PC-9 (cell line): ENCODE data around the gene GLT8D1. TPM values are rescaled to one million over a fixed set of nuclear protein-coding genes. Genes with fewer than 3 reads are reported as not detected.

Experiments used
- BruUV-seq: library from RNA; stranded (reverse); fragments of 400-500 nt; replicated peaks from 2 replicates; lab custom pipeline; 2021; lab: Mats Ljungman, UMichigan
- CTCF ChIA-PET: fragments of 300-600 bp; sonication (Branson Sonifier 250); formaldehyde crosslinking; loops from one replicate; lab custom pipeline; 2022; ENCODE audit warnings: antibody characterized with exemption; lab: Charles Lee
- POLR2A ChIA-PET: fragments of 300-600 bp; sonication (Branson Sonifier 250); formaldehyde crosslinking; loops from one replicate; lab custom pipeline; 2022; ENCODE audit warnings: antibody characterized with exemption; ENCODE audit not compliant: unreplicated experiment; lab: Charles Lee
- DNase-seq, 2 experiments: peaks; one replicate each; pipeline versions ENCODE4 v3.0.0 to v3.0.0-alpha.2; 2015 to 2022; ENCODE audit warnings: mixed read lengths in 1 of 2
- H2AFZ ChIP-seq: fragments of 200-600 bp; sonication (generic); 2 replicates; pipeline ENCODE4 v1.8.1; 2017; ENCODE audit warnings: antibody characterized with exemption
- H3F3A ChIP-seq: fragments of 200-600 bp; sonication (generic); 2 replicates; pipeline ENCODE4 v1.8.1; 2017; ENCODE audit warnings: antibody characterized with exemption, mild to moderate bottlenecking, low read depth; ENCODE audit not compliant: insufficient read depth
- H3K27ac ChIP-seq: fragments of 200-600 bp; sonication (generic); 2 replicates; pipeline ENCODE4 v1.6.1; 2016; ENCODE audit warnings: mixed run types
- H3K27me3 ChIP-seq: fragments of 200-600 bp; sonication (generic); 2 replicates; pipeline ENCODE4 v1.6.1; 2016; ENCODE audit warnings: low read depth, mixed run types; ENCODE audit not compliant: insufficient read depth
- H3K36me3 ChIP-seq: fragments of 200-600 bp; sonication (generic); 2 replicates; pipeline ENCODE4 v1.6.1; 2016; ENCODE audit warnings: low read depth, mixed run types
- H3K4me1 ChIP-seq: fragments of 200-600 bp; sonication (generic); replicated peaks from 2 replicates; pipeline ENCODE4 v1.6.1; 2016; ENCODE audit warnings: mixed run types; ENCODE audit not compliant: insufficient read depth
- H3K4me2 ChIP-seq: fragments of 200-600 bp; sonication (generic); 2 replicates; pipeline ENCODE4 v1.6.1; 2017; ENCODE audit warnings: mixed run types
- H3K4me3 ChIP-seq: fragments of 200-600 bp; sonication (generic); 2 replicates; pipeline ENCODE4 v1.6.1; 2016; ENCODE audit warnings: mixed run types
- H3K79me2 ChIP-seq: fragments of 200-600 bp; sonication (generic); 2 replicates; pipeline ENCODE4 v1.6.1; 2017; ENCODE audit warnings: low read depth, mixed run types
- H3K9me2 ChIP-seq: fragments of 200-600 bp; sonication (generic); 2 replicates; pipeline ENCODE4 v1.8.1; 2017; ENCODE audit warnings: mild to moderate bottlenecking; ENCODE audit not compliant: insufficient read depth
- H3K9me3 ChIP-seq: fragments of 200-600 bp; sonication (generic); 2 replicates; pipeline ENCODE4 v1.8.1; 2016; ENCODE audit warnings: low read depth; ENCODE audit not compliant: insufficient read depth
- H4K20me1 ChIP-seq: fragments of 200-600 bp; sonication (generic); 2 replicates; pipeline ENCODE4 v1.8.1; 2017; ENCODE audit not compliant: insufficient read depth
- EZH2 ChIP-seq: fragments of 200-600 bp; sonication (generic); IDR thresholded peaks from 2 replicates; pipeline ENCODE4 v1.8.0; 2017; ENCODE audit warnings: antibody characterized with exemption, low read depth
- intact Hi-C: fragments of 100-400 bp; cut with micrococcal nuclease; formaldehyde crosslinking; loops from one replicate; pipeline ENCODE4 v1.10.0; 2022; ENCODE audit not compliant: unreplicated experiment
- total RNA-seq: library from RNA; stranded (reverse); gene quantifications from 2 replicates; pipeline ENCODE4 v1.2.3, GENCODE V29; 2021
- TF ChIP-seq, protein P1 (sequence below): fragments of 200-600 bp; sonication (generic); conservative IDR thresholded peaks from 2 replicates; pipeline ENCODE4 v1.6.1; 2017; ENCODE audit warnings: mixed run types, antibody characterized with exemption, mild to moderate bottlenecking, moderate library complexity

Gene GLT8D1
- total RNA-seq, 1 experiment from 2014 or later = 48.6 TPM

GRCh38 chr3:52712291-52713212 lies 7.0 kb upstream of the GLT8D1 start:
- H3K4me3 ChIP-seq = no peak overlapping the region
- no peaks in the 10 kb centered on the region; the same call in none of the 2 replicates for H3K36me3 ChIP-seq
- no peak overlapping the region for H3K4me2 ChIP-seq
- no peaks in the 10 kb centered on the region for H3K9me2 ChIP-seq
- H3F3A ChIP-seq = peaks cover 17% of the 10 kb centered on the region; the same call in 1 of the 2 replicates
- ChIA-PET CTCF (no interaction called here), POLR2A (no interaction called here)
- no peak for DNase-seq
- H3K79me2 ChIP-seq = peaks cover 6% of the 10 kb centered on the region
- no peak overlapping the region for H2AFZ ChIP-seq
- no TSS peak for BruUV-seq
- H3K27me3 ChIP-seq = no peaks in the 10 kb centered on the region
- no peaks in the 10 kb centered on the region for H3K9me3 ChIP-seq
- intact Hi-C loops = no loop called here
- H4K20me1 ChIP-seq = no peaks in the 10 kb centered on the region
- H3K27ac ChIP-seq = no peak overlapping the region
- TF ChIP-seq, protein P1, sequence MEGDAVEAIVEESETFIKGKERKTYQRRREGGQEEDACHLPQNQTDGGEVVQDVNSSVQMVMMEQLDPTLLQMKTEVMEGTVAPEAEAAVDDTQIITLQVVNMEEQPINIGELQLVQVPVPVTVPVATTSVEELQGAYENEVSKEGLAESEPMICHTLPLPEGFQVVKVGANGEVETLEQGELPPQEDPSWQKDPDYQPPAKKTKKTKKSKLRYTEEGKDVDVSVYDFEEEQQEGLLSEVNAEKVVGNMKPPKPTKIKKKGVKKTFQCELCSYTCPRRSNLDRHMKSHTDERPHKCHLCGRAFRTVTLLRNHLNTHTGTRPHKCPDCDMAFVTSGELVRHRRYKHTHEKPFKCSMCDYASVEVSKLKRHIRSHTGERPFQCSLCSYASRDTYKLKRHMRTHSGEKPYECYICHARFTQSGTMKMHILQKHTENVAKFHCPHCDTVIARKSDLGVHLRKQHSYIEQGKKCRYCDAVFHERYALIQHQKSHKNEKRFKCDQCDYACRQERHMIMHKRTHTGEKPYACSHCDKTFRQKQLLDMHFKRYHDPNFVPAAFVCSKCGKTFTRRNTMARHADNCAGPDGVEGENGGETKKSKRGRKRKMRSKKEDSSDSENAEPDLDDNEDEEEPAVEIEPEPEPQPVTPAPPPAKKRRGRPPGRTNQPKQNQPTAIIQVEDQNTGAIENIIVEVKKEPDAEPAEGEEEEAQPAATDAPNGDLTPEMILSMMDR = no peak
- no peak for TF ChIP-seq EZH2
- peaks cover 7% of the 10 kb centered on the region; the same call in 1 of the 2 replicates for H3K4me1 ChIP-seq

DNA sequence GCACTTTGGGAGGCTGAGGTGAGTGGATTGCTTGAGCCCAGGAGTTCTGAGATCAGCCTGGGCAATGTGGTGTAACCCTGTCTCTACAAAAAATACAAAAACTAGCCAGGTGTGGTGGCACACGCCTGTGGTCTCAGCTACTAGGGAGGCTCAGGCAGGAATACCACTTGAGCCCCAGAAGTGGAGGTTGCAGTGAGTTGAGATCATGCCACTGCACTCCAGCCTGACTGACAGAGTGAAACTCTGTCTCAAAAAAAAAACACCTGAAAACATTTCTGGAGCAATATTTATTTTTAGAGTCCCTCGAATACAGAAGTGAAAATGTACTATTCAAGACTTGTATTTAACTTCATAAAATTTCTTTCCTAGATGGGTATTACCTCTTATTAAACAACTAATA lies 4.9 kb upstream of the GLT8D1 start:
- H4K20me1 ChIP-seq = no peaks in the 10 kb centered on the region
- no peak for TF ChIP-seq EZH2
- TF ChIP-seq, protein P1 = no peak

DNA sequence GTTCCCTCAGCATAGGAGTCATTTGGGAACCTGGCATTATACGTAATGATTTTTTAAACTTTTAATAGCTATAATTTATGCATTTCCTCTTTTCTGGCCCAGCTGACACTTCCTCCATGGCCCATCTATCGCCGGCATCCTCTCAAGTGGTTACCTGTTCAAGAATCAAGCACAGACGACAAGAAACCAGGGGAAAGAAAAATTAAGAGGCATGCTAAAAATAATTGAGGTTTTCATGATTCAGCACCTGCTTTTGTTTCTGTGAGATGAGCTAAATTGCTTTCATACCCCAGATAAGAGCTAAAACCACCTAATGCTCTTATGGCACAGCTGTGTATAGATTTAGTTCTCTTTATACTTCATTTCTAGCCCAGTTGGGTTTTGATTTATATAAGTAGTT lies 2.0 kb upstream of the GLT8D1 start:
- H2AFZ ChIP-seq = no peak overlapping the region
- H3K27me3 ChIP-seq = no peaks in the 10 kb centered on the region
- H3K9me3 ChIP-seq = no peaks in the 10 kb centered on the region
- POLR2A ChIA-PET = no interaction called here
- H4K20me1 ChIP-seq = no peaks in the 10 kb centered on the region
- H3K9me2 ChIP-seq = no peaks in the 10 kb centered on the region
- no peaks in the 10 kb centered on the region; the same call in none of the 2 replicates for H3K36me3 ChIP-seq
- peak overlapping the region; percentile 100 for H3K4me2 ChIP-seq
- CTCF ChIA-PET = no interaction called here
- DNase-seq = no peak
- H3K4me1 ChIP-seq = peaks cover 22% of the 10 kb centered on the region
- BruUV-seq = no TSS peak
- TF ChIP-seq EZH2 = no peak
- TF ChIP-seq, protein P1 = no peak
- peak overlapping the region; percentile 86; the same call in 1 of the 2 replicates for H3K4me3 ChIP-seq
- H3F3A ChIP-seq = peaks cover 17% of the 10 kb centered on the region; the same call in 1 of the 2 replicates
- intact Hi-C loops = no loop called here
- no peak overlapping the region for H3K27ac ChIP-seq
- H3K79me2 ChIP-seq = peaks cover 48% of the 10 kb centered on the region

More for the DNA sequence above, 4.9 kb upstream of the GLT8D1 start:
- Histone ChIP-seq H3F3A (peaks cover 17% of the 10 kb centered on the region; the same call in 1 of the 2 replicates), H3K4me2 (no peak overlapping the region), H3K9me2 (no peaks in the 10 kb centered on the region), H3K9me3 (no peaks in the 10 kb centered on the region), H3K27ac (no peak overlapping the region), H3K4me3 (no peak overlapping the region), H3K27me3 (no peaks in the 10 kb centered on the region), H3K4me1 (peaks cover 12% of the 10 kb centered on the region; the same call in 1 of the 2 replicates), H3K36me3 (no peaks in the 10 kb centered on the region; the same call in none of the 2 replicates), H3K79me2 (peaks cover 22% of the 10 kb centered on the region), H2AFZ (no peak overlapping the region)
- BruUV-seq = no TSS peak
- no peak for DNase-seq
- intact Hi-C loops = no loop called here
- ChIA-PET POLR2A (no interaction called here), CTCF (no interaction called here)
